ENCODE data around the gene UQCRC1.

Gene UQCRC1

DNA sequence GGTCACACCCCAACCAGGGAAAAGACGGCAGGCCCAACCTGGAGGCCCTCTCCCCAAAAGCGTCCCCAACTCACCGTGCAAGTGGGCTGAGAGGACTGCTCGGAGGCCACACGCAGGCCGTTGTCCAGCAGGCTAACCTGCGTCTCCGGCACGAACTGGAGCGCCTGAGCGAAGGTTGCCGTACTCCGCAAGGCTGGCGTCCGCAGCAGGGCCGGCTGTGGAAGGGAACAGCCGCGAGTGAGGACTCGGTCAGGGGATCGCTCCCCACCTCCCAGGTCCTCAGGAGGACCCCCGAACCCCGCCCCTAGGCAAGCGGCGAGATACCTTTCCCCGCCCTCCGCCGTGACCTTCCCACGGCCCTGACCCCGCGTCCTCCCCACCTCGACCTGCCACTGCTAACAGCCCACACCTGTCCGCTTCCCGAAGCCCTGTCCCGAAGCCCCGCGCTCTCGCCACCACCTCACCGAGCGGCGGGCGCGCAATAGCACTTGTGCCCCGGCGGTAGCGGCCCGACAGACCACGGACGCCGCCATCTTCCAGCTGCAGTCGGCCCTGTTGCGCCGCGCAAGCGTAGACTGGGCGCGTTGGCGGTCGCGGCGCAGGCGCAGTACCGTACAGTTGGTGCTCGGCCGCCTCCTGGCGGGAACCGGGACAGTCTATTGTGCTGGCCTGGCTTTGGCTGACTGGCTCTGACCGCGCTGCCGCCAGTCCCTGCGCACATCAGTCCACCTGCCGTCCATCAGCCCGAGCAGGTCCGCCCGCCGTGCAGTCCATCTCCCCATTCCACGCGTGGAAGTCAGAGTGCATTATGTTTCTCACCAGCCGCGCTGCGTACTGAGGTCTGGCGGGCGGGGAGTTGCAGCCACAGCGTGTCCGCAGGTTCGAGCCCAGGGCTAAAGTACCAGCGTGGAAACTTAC is at the start of gene UQCRC1:
Gene UQCRC1 (minus strand): TSS at position 559 of the 918 bp plus-strand sequence. CDS start 26 bp downstream, at position 533.
- peak; percentile 90 for DNase-seq

DNA sequence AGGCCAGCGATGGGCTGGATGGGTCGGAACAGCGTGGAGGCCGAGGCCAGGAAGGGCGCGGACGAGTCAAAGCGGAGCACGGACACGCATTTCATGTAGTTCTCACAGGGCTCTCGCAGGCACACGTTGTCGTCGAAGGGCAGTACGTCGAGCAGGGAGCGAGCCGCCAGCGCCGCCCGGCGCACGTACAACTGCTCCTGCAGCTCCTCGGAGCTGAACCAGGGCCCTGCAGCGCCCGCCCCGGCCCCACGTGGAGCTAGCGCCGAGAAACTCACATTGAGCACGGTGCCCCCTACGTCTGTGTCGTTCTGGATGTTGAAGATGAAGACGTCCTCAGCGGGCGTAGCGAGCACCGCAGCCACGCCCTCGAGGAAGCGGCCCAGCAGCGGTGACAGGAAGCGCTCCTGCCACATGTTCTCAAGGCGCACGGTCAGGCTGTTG is 47.4 kb upstream of the UQCRC1 start:
- DNase-seq, result no peak

DNA sequence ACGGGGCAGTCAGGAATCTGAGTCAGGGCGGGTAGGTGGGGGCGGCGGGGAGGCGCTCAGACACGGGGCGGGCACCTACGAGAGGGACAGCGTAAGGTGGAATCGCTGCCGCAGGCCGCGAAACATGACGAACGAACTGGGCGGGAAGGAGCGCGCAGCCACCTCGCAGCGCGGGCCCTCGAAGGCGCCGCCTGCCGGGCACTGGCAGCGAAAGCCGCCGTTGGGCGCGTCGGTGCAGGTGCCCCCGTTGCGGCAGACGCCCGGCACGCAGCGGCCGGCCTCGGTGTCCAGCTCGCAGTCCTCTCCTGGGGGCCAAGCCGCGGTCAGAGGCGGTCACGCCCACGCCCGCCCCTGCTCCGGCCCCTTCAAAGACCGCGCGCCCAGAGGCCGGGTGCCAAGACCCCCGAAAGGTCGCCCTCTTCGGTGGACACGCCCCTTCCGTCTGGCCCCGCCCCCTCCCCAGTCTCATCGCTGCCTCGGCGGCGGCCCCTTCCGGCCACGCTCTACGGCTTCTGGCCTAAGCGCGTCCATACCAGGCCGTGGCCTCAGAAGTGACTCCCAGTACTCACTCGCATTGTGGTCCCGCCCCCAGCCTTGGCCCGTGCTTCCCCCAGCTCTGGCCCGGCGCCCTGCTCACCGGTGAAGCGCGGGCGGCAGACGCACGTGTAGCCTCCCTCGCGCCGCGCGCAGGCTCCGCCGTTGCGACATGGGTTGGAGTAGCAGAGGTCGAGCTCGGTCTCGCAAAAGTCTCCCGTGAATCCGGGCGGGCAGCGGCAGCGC is 46.8 kb upstream of the UQCRC1 start:
- DNase-seq, result no peak

DNA sequence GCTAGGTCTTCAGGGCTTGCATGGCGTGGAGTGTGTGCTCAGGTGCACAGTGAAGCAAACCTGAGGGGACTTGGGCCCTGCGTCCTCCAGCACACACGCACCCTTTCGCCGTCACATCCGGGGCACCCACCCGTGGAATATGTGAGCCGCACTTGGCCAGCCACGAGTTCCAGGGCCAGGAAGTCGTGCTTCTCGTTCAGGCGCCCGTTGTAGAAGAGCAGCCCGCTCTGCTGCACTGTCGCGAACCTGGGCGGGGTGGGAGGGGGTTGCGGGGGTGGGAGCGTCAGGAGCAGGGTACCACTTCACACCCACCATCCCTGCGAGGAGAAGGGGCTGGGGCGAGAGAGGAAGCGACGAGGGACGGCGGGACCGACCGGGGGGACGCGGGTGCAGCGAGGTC is 46.2 kb upstream of the UQCRC1 start:
- DNase-seq, result no peak

DNA sequence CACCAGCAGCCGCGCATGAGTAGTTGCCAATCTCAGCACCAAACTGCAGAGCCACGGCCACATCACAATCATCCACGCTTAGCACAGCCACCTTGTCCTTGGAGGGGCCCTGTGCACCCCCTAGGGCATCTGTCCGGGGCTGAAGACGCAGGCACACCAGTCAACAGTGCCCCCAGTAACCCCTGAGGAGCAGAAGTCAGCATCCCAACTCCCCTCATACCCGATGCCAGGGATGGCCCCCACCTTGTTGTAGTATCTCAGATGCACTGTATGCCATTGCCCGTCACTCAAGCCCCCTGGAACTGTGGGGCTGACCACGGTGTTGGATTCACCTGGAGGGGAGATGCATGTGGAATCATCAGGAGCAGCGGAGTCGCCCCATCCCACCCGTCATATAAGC is 45.6 kb upstream of the UQCRC1 start:
- DNase-seq, result no peak

DNA sequence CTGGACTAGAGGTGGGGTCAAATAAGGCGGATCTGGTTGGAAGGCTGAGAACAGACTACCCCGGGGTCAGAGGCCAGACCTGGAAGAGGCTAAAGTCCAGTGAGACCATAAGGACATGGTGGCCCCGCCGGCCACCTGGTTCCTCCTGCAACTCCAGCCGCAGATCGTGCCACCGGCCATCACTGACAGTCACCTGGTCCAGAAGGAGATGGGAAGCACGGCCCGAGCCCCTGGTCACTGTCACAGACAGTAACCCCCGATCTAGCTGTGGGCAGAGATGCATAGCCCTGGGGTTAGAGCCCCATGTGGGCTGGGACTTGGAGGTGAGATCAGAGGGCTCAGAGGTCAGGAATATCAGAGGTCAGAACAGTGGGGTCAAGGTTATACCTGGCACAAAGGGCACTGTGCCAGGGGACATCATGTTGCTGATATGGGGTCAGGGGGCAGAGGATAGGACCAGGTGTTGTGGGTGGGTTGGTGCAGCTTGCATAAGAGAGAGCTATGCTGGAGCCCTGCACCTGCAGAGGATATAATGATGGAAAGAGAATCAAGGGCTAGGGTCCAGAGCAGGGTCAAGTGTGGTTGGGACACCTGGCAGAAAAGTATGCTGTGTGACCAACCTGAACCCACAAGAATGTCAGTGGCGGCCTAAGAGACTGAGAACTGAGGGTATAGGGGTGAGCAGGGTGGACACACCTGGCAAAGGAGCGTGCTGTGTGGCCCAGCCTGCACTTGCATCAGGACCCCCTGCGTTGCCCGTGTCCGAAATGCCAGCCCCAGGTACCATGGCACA is 43.7 kb upstream of the UQCRC1 start:
- no peak for DNase-seq

DNA sequence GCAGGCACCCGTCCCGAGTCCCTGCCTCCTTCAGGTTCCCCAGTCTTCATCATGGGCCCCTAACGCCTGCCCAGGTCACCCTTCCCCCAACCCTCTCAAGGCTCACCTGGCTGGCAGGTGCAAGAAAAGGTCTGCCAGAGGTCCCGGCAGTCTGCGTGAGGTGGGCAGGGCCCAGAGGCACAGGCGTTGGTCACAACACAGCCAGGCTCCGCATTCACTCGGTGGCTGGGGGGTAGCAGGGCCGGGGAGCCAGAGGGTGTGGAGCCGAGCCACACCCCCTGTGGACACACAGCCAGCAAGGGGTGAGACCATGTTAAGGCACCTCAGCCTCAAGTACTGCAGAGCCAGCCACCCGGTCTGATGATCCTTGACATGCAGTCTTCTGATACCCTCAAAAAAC is 42.3 kb upstream of the UQCRC1 start:
- DNase-seq, result no peak

DNA sequence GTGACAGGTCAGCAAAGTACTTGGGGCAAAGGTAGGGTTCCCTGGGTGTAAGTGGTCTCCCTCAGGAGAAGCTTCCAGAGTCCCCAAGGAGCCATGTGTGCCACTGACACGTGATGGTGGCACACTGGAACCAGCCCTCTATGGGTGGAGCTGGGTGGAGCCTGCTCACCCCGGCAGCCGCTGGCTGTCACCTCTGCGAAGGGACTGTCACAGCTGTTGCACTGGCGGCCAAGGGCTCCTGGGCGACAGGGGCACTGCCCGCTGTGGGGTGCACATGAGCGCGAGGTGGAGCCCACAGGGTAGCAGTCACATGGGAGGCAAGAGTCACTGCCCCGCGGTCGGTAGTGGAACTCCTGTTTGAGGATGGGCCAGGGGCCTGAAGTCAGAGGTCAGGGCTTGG is 41.3 kb upstream of the UQCRC1 start:
- DNase-seq, result no peak

DNA sequence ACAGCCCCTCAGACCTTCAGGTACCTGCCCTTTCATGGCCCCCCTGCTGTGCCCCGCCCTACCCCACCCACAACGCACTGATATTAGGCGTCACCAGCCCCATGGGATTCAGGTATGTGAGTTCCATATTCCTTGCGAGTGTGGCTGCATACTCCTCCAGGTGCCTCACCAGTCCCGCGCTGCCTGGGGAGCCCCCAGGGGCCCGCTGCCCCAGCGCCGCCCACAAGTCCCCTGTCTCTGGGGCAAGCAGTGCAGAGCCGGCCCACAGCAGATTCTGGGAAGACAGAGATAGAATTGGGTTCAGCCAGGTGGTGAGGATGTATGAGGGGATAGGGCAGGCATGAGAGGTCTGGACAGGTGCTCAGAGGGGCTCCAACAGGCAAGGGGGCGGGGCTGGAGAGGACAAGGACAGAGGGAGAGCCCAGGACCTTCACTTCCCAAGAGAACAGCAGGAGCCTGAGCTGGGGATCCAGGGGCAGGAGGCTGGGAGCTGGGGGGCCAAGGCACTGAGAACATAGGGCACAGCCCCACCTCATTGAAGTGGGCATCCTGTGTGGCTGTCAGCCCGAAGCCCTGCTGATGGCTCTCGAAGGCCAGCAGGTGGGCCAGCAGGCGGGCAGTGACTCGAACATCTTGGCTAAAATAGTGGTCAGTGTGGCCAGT is 38.9 kb upstream of the UQCRC1 start:
- DNase-seq, result no peak

DNA sequence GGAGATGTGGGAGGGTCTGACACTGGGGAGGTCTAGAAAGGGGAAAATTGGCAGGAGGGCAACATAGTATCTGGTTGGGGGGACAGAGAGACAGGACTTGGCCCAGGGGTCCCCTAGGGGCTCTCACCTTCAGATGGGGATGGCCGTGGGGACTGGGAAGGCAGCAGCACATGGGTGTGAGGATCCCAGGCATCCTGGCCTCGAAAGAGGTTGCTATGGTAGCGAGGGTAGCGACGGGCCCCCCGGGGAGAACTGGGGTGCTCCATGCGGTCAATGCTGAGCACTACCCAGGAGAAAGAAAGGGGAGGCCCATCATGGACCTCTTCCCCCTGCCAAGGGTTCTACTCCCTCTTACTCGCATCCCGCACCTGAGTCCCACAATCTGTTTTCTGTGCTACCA is 38.3 kb upstream of the UQCRC1 start:
- no peak for DNase-seq

DNA sequence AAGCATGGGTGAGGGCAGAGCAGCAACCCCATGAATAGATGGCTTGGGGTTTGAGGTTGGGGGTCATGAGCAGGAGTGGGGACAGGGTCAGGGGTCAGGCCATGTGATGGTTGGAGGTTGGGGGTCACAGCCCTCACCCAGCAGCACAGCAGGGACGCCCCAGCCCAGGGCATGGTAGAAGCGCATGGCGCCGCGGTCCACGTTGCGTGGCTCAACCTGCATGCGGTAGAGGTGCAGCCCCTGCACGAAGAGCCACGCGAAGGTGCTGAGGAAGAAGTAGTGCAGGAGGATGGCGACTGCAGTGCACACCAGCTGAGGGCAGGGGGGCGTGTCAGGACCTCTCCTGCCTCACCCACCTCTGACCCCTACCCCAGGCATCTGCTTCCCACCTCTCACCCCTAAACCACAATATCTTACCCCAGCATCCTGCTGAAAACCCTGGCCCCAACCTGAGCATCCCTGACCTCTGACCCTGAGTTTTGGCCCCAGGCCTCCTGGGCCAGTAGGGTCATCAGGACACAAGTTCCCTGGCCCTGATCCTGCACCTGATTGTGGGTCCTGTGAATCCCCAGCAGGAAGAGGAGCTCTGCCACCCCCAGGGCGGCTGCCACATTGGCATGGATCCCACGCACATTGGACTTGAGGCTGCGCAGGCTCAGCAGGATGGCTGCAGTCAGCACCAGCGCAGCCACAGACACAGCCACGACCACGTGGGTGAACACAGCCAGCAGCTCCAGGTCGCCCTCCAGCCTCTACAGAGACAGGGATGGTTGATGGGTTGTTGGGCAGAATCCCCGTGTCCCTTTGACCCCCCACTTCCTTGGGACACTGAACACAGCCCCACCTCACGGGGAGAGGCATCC is 35.7 kb upstream of the UQCRC1 start:
- DNase-seq, result no peak

DNA sequence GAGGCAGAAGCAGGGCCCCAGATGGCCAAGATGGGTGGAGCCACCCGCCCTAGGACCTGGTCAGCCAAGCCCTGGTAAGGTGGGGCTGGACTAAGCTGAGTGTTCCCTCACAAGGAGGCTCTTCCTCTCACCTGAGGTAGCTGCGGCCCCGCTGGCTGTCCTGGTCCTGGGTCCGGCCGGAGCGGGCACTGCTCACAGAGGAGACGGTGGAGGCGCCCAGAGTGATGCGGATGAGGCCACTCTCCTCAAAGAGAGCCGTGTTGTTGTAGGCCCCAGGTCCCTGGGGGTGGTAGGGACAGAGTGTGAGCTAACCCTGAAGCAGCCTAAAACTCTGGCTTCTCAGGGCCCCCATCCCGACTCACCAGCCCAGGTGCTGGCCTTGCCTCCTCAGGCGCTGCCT is 33.2 kb upstream of the UQCRC1 start:
- DNase-seq, result no peak

DNA sequence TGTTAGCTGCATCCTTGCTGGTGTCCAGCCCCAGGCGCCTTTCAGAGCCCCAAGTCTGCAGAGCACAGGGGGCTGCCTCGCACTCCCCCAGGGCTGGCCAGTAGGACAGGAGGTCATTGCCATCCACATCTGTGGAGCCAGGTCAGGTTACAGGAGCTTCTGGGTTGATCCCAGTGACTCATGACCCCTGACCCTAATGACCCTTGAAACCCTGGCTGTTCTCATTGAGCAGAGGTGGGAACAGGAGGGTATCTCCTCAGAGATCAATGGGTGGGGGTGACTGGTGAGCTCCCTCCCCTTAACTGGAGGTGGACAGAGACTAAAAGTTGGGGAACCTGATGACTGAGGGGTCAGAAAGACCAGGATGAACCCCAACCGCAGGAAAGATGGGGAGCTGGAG is 31.9 kb upstream of the UQCRC1 start:
- no peak for DNase-seq

DNA sequence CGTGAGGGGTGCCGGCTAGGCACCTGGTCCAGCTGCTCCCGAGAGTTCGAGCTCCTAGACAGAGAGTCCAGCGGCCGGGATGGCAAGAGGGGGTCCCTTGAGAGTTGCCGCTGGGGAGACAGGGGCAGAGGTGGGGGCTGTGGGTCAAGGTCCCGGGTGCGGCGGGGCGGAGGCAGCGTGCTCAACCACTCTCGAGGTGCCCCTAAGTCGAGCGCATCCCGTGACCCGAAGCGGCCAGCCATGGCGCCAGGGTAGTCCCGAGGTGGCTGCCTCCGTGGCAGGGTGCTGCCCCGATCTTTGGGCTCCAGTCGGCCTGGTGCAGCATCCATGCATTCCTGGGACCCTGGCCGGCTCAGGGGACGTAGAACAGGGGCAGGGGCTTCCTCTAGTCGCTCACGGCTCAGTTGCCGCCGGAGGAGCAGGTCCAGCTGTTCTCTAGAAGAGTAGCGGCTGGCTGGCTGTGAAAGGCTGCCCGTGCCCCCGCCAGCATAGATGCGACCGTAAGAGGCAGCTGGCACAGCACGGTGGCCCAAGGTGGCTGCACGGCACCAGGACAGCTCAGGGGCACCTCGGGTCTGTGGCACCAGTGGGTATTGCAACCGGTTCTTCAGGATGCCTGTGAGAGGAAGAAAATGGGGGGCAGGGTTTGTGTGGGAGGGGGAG is 30.6 kb upstream of the UQCRC1 start:
- no peak for DNase-seq

DNA sequence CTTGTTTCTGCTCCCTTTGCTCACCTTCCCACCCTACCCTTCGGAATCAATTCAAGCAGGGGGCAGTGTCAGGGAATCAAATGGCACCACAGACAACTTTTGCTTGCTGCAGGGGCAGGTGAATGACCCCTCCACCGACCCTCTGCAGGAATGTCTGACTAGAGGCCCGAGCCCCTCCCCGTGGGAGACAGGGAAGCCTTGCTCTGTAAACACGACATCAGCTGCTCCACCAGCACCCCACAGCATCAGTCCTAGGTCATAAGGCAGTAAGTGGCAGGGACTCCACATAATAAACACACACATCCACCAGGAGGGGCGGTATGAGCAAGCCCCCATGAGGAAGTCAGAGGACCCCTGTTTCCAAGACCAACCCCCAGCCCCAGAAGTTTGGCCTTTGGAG is 27.9 kb upstream of the UQCRC1 start:
- DNase-seq, result no peak

DNA sequence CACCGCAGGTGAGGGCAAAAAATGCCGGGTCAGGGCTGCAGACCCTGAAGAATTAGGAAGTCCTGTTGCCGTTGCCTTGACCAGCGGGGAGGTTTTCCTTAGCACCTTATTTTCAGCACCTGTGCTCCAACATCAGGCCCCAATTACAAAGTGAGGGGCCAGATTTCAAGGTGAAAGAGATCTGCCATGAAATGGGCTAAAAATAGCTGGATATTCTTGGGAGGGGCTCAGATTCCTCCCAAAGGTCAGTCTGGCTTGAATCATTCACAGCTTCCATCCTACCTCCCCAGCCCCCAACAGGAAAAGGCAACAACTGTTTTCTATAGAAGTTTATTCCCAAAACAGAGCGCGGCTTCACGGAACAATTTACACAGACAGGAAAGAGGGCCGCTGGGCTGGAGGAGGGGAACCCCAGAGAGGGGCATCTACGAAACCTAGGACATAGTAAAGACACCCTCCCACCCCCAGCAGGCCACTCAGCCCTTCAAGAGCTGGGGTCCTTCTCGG is 26.8 kb upstream of the UQCRC1 start:
- DNase-seq, result no peak

DNA sequence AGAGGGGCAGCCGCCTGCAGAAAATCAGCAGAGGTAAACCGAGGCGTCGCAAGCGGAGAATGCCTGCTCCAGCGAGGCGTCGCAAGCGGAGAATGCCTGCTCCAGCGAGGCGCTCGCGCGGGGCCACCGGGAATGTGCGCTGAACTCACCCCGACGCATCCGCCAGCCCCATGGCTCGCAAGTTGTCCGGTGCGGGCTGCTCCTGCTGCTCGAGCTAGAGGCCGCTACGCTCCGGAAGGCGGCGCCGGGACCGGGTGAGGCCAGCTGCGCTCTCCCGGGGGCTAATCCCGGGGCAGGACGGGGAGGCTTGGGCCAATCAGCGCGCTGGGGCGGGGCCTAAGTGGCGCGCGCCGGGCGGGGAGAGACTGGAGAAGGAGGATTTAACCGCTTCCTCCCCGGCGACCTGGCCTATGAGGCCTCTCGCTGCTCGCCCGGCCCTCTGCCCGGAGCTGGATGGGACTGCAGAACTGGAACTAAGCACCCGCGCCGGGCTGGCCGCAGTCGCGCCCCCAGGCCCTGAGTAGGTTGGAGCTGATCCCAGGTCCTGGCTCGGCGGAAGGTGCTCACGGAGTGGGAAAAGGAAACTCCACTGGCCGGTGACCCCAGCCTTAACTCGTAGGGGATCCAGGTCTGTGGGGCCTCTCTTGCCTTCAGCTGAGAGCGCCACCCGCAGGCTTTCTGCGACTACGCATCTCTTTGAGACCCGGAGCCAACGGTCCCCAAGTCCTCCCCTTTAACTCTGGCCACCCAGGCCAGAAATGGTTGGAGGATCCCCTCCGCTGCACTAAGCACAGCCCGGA is 26.0 kb upstream of the UQCRC1 start, which contains the start of gene SLC26A6:
Gene SLC26A6 (minus strand): TSS at position 240 of the 800 bp plus-strand sequence. CDS start 68 bp downstream, at position 172.
- DNase-seq, result peak; percentile 81

DNA sequence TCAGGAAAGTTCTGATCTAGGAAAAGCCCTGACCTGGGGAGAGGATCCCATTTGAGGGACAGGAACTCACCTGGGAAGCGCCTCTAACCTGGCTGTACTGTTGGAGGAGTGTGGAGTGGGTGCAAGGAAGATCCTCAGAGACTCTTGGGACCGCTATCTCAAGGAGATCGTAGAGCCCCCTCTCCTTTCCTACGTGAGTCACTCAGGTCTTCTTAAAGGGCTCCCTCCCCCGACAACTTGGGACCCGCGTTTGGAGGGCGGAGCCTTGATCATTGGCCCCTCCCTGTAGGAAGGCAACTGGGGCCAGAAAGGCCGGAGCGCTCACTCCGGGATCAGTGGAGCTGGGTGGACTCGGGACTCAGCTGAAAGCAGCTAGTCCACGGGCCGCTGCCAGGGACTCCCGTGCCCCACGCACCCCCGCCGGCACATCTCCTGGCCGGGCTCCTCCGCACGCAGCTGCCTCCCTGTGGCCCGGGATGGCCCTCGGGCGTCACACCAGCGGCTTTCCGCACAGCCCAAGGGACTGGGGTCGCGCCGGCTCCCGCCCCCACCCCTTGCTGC is 25.3 kb upstream of the UQCRC1 start:
- DNase-seq, result peak; percentile 11

DNA sequence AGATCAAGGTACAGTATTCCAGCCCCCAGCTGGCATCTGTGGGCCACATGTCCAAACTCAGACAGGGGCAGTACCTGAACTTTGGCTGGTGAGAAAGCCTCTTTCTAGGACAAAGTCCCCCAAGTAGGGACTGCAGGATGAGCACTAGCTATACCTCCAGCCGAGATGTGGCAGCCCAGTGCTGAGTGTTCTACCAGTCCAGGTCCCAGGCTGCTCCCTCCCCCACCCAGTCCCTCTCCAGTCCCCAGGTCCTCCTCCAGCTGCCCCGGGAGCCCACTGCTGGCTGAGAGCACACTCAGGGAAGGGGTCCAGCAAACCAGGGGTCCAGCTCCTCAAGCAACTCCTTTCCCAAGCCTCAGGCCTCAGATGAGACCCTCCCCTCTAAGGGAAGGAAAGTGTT is 24.3 kb upstream of the UQCRC1 start:
- no peak for DNase-seq

Data from NCI-H1092 treated with DMSO at 0.1 percent for 48 hours (cell line).